ENCODE measurements around the gene FRMD4A.

- TF ChIP-seq POLR2A (IDR thresholded peaks at IDR 0.05; ENCODE audit: low read depth, low read length) (no peak), CTCF (conservative IDR thresholded peaks at IDR 0.05; ENCODE audit: low read depth, low read length) (no peak), USF2 (IDR thresholded peaks at IDR 0.05; ENCODE audit: low read depth, low read length) (no peak), FOS (IDR thresholded peaks at IDR 0.05; ENCODE audit: low read depth, low read length) (no peak), CEBPB (IDR thresholded peaks at IDR 0.05; ENCODE audit: low read depth, low read length) (no peak), RAD21 (IDR thresholded peaks at IDR 0.05; ENCODE audit: low read length) (no peak), SMC3 (IDR thresholded peaks at IDR 0.05; ENCODE audit: low read depth, low read length) (no peak), ELK1 (IDR thresholded peaks at IDR 0.05; ENCODE audit: borderline replicate concordance, low read depth, low read length) (no peak), NFE2L2 (IDR thresholded peaks at IDR 0.05; ENCODE audit: low read depth, low read length) (no peak), CHD1 (IDR thresholded peaks at IDR 0.05; ENCODE audit: low read depth, low read length) (no peak), RFX5 (IDR thresholded peaks at IDR 0.05; ENCODE audit: low read depth, low read length) (no peak)
These were observed 295.2 kb downstream of the FRMD4A start for GRCh38 chr10:14035506-14035905.

All from IMR-90 (cell line).